A549 (cell line): ENCODE data around the gene CD34. TPM values are rescaled to one million over a fixed set of nuclear protein-coding genes. Genes with fewer than 3 reads are reported as not detected.
"Not testable (repeated sequence)": the region's sequence is repeated elsewhere in the genome, so short reads cannot be mapped to it uniquely, and the experiment has no call there.

Experiments used
- ATAC-seq, 2 experiments: fragments of 200-7000 bp in 1 of 2; fragments of >200 bp in 1 of 2; cut with Nextera tagmentation in 1 of 2; cut with Tn5 transposase in 1 of 2; 3 replicates each; pipeline versions ENCODE4 v1.8.0 to v1.9.1; 2018 to 2020; ENCODE audit warnings: mild to moderate bottlenecking in 1 of 2, moderate library complexity in 1 of 2
- CTCF ChIA-PET: fragments of 300-600 bp; sonication (Branson Sonifier 250); formaldehyde crosslinking; extraction: SDS; loops from one replicate; lab custom pipeline; 2021; ENCODE audit warnings: antibody characterized with exemption, inconsistent platforms; lab: Yijun Ruan, JAX
- POLR2A ChIA-PET: fragments of 350-600 bp; formaldehyde crosslinking; extraction: SDS; loops from one replicate; lab custom pipeline; 2021; ENCODE audit warnings: antibody characterized with exemption, inconsistent platforms; lab: Yijun Ruan, JAX
- DNase-seq, 2 experiments: peaks; one replicate each; pipeline versions ENCODE4 v3.0.0 to v3.0.0-alpha.2; 2011 to 2016; ENCODE audit warnings: low read depth in 1 of 2, low spot score in 1 of 2
- FAIRE-seq: peaks from 2 replicates; lab custom pipeline; 2011; peaks lifted over from hg19 to GRCh38; lab: Jason Lieb, UNC
- H3K27ac ChIP-seq, 2 experiments: fragments of >200 bp; sonication (Bioruptor Twin); formaldehyde crosslinking; 3 replicates each; pipeline ENCODE4 v1.5.1; 2016 to 2017
- H3K4me1 ChIP-seq: fragments of >200 bp; sonication (Bioruptor Twin); formaldehyde crosslinking; 3 replicates; pipeline ENCODE4 v1.6.1; 2016
- H3K4me2 ChIP-seq: fragments of >200 bp; sonication (Bioruptor Twin); formaldehyde crosslinking; 3 replicates; pipeline ENCODE4 v1.6.1; 2016
- H3K4me3 ChIP-seq: fragments of >200 bp; sonication (Bioruptor Twin); formaldehyde crosslinking; 3 replicates; pipeline ENCODE4 v1.5.1; 2016
- H3K9me3 ChIP-seq: fragments of >200 bp; sonication (Bioruptor Twin); formaldehyde crosslinking; 3 replicates; pipeline ENCODE4 v1.6.1; 2016
- CBX2 ChIP-seq: fragments of 200-600 bp; sonication (generic); IDR thresholded peaks from 2 replicates; pipeline ENCODE4 v1.6.1; 2016; ENCODE audit warnings: low read depth, mild to moderate bottlenecking, borderline replicate concordance
- CEBPB ChIP-seq, 2 experiments: fragments of >200 bp in 1 of 2; sonication (Bioruptor Twin) in 1 of 2; formaldehyde crosslinking in 1 of 2; IDR thresholded peaks; 2 replicates each; pipeline ENCODE4 v1.6.1; 2012 to 2016
- CHD4 ChIP-seq: fragments of 200-600 bp; sonication (generic); IDR thresholded peaks from 2 replicates; pipeline ENCODE4 v1.6.1; 2016; ENCODE audit warnings: antibody characterized with exemption, mild to moderate bottlenecking, borderline replicate concordance
- EHF ChIP-seq: fragments of 250-450 bp; sonication (Bioruptor Pico); IDR thresholded peaks from 2 replicates; pipeline ENCODE4 v1.5.0; 2020; ENCODE audit warnings: mild to moderate bottlenecking
- EHMT2 ChIP-seq: fragments of 200-600 bp; sonication (generic); IDR thresholded peaks from 2 replicates; pipeline ENCODE4 v1.6.1; 2016; ENCODE audit warnings: antibody characterized with exemption, low read depth, mild to moderate bottlenecking, moderate library complexity
- EP300 ChIP-seq, 2 experiments: fragments of >200 bp; sonication (Bioruptor Twin); formaldehyde crosslinking; IDR thresholded peaks; 2 replicates in 1 of 2; 3 replicates in 1 of 2; pipeline ENCODE4 v1.6.1; 2016 to 2017
- FOSB ChIP-seq: fragments of 250-450 bp; sonication (Bioruptor Pico); IDR thresholded peaks from 2 replicates; pipeline ENCODE4 v1.5.0; 2020; ENCODE audit warnings: mild to moderate bottlenecking, moderate library complexity
- FOSL2 ChIP-seq, 2 experiments: fragments of 450-650 bp in 1 of 2; fragments of >200 bp in 1 of 2; sonication (Bioruptor Twin) in 1 of 2; formaldehyde crosslinking; IDR thresholded peaks; 2 replicates each; pipeline versions ENCODE4 v1.5.0 to v1.6.1; 2016 to 2020; ENCODE audit warnings: mild to moderate bottlenecking in 1 of 2, moderate library complexity in 1 of 2
- HDAC2 ChIP-seq: fragments of 200-600 bp; sonication (generic); IDR thresholded peaks from 2 replicates; pipeline ENCODE4 v1.6.1; 2016
- HOXA7 ChIP-seq: fragments of 250-450 bp; sonication (Bioruptor Pico); IDR thresholded peaks from 2 replicates; pipeline ENCODE4 v1.5.0; 2020; ENCODE audit warnings: mild to moderate bottlenecking, moderate library complexity
- HOXB13 ChIP-seq: fragments of 250-450 bp; sonication (Bioruptor Pico); IDR thresholded peaks from 2 replicates; pipeline ENCODE4 v1.5.0; 2020; ENCODE audit warnings: low read depth, mild to moderate bottlenecking, moderate library complexity
- HOXB5 ChIP-seq: fragments of 250-450 bp; sonication (Bioruptor Pico); IDR thresholded peaks from 2 replicates; pipeline ENCODE4 v1.5.0; 2020; ENCODE audit warnings: mild to moderate bottlenecking, moderate library complexity
- JUNB ChIP-seq: fragments of >200 bp; sonication (Bioruptor Twin); formaldehyde crosslinking; IDR thresholded peaks from 2 replicates; pipeline ENCODE4 v1.6.1; 2016
- KDM5A ChIP-seq: fragments of 200-600 bp; sonication (generic); IDR thresholded peaks from 2 replicates; pipeline ENCODE4 v1.6.1; 2016; ENCODE audit warnings: antibody characterized with exemption, mild to moderate bottlenecking
- MYC ChIP-seq: IDR thresholded peaks from 2 replicates; pipeline ENCODE4 v1.6.1; 2012; ENCODE audit warnings: mild to moderate bottlenecking, inconsistent platforms, low read length, improper control_type of control experiment, borderline replicate concordance
- NFE2L2 ChIP-seq: fragments of 150-350 bp; conservative IDR thresholded peaks from 2 replicates; pipeline ENCODE4 v1.6.1; 2014; ENCODE audit warnings: low read length
- NPAS2 ChIP-seq: fragments of 250-450 bp; sonication (Bioruptor Pico); IDR thresholded peaks from 2 replicates; pipeline ENCODE4 v1.8.0; 2022; ENCODE audit warnings: mild to moderate bottlenecking, moderate library complexity, borderline replicate concordance
- NR3C1 ChIP-seq: fragments of >200 bp; sonication (Bioruptor Twin); formaldehyde crosslinking; IDR thresholded peaks from 3 replicates; pipeline ENCODE4 v1.6.1; 2017
- PHF8 ChIP-seq: fragments of 200-600 bp; sonication (generic); IDR thresholded peaks from 2 replicates; pipeline ENCODE4 v1.6.1; 2016; ENCODE audit warnings: low read depth, mild to moderate bottlenecking, antibody characterized with exemption, moderate library complexity, borderline replicate concordance
- POLR2A ChIP-seq: IDR thresholded peaks from 2 replicates; pipeline ENCODE4 v1.6.1; 2012; ENCODE audit warnings: mild to moderate bottlenecking, low read length
- POLR2AphosphoS2 ChIP-seq: conservative IDR thresholded peaks from 2 replicates; pipeline ENCODE4 v1.6.1; 2012; ENCODE audit warnings: low read length, improper control_type of control experiment, inconsistent platforms
- RAD21 ChIP-seq, 2 experiments: fragments of >200 bp in 1 of 2; sonication (Bioruptor Twin) in 1 of 2; formaldehyde crosslinking in 1 of 2; IDR thresholded peaks in 1 of 2; conservative IDR thresholded peaks in 1 of 2; 2 replicates in 1 of 2; 3 replicates in 1 of 2; pipeline ENCODE4 v1.6.1; 2012 to 2018; ENCODE audit warnings: inconsistent platforms in 1 of 2
- RFX5 ChIP-seq: fragments of 450-650 bp; IDR thresholded peaks from 2 replicates; pipeline ENCODE4 v1.7.1; 2014; ENCODE audit warnings: antibody characterized with exemption, mild to moderate bottlenecking, moderate library complexity
- TFCP2L1 ChIP-seq: fragments of 250-450 bp; sonication (Bioruptor Pico); IDR thresholded peaks from 2 replicates; pipeline ENCODE4 v1.5.0; 2021; ENCODE audit warnings: mild to moderate bottlenecking
- ZC3H11A ChIP-seq: fragments of 450-650 bp; IDR thresholded peaks from 2 replicates; pipeline ENCODE4 v1.6.1; 2014; ENCODE audit warnings: antibody characterized with exemption, mild to moderate bottlenecking
- ZFP36 ChIP-seq: fragments of 450-650 bp; IDR thresholded peaks from 2 replicates; pipeline ENCODE4 v1.6.1; 2014; ENCODE audit warnings: borderline replicate concordance; ENCODE audit not compliant: partially characterized antibody
- ZNF302 ChIP-seq: fragments of 250-450 bp; sonication (Bioruptor Pico); IDR thresholded peaks from 2 replicates; pipeline ENCODE4 v1.9.0; 2021; ENCODE audit warnings: inconsistent platforms, mild to moderate bottlenecking, moderate library complexity
- ZSCAN20 ChIP-seq: fragments of 250-450 bp; sonication (Bioruptor Pico); IDR thresholded peaks from 2 replicates; pipeline ENCODE4 v1.8.0; 2022; ENCODE audit warnings: mild to moderate bottlenecking, moderate library complexity
- WGBS: methylation state at CpG from one replicate; pipeline ENCODE4 v1.1.6; 2017; ENCODE audit errors: missing lambda C conversion rate; 5-methylcytosine and 5-hydroxymethylcytosine counted together
- polyA plus RNA-seq, 4 experiments: library from polyadenylated mRNA; depleted of rRNA in 3 of 4; stranded (reverse); fragments of >200 nt; fragmentation: RNase III in 1 of 4; extraction: RNeasy Plus Mini Kit Qiagen cat#74134 plus additional on column Dnase treatment in 1 of 4; gene quantifications; 2 replicates in 3 of 4; 3 replicates in 1 of 4; pipeline ENCODE4 v1.2.3, GENCODE V29; 2011 to 2017
- TF ChIP-seq, protein P1 (sequence below): fragments of >200 bp; sonication (Bioruptor Twin); formaldehyde crosslinking; IDR thresholded peaks from 2 replicates; pipeline ENCODE4 v1.6.1; 2016
- TF ChIP-seq, protein P2 (sequence below): IDR thresholded peaks from 2 replicates; pipeline ENCODE4 v1.6.1; 2012; ENCODE audit warnings: low read depth, borderline replicate concordance
- TF ChIP-seq, protein P3 (sequence below): IDR thresholded peaks from 2 replicates; pipeline ENCODE4 v1.6.1; 2012

Gene CD34
- polyA plus RNA-seq, 2 of the 4 experiments (the other 2 are of a cell fraction) = 0.05 TPM; not detected in 1

DNA sequence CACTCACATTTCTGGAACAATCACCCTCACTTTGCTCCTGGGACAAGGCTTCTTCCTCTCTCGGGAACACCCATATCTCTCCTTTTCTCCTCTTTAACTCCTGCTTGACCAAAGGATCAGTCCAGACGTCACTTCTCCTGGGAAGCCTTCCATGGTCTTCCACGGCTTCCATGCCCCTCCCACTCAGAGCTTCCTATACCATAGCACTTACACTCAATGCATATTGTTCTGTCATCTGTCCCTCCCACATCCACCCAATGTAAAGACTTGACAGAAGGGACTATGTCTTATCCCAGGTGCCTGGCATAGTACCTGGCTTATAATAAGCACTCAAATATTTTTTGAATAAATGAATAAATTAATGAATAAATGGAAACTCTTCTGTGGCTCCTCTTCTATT is 28.2 kb downstream of the CD34 start:
- POLR2A ChIA-PET = no interaction called here
- ATAC-seq (no peak), DNase-seq (no peak), FAIRE-seq (no peak)
- CTCF ChIA-PET = interaction anchor here (0.7 to 7.3 kb wide), 7 partner anchors 9 to 362 kb away, joined by 3 to 112 read pairs (median 6); partner anchors contain the start of gene PLXNA2
- Histone ChIP-seq H3K27ac (no peak overlapping the region), H3K9me3 (no peaks in the 10 kb centered on the region), H3K4me1 (no peaks in the 10 kb centered on the region), H3K4me3 (no peak overlapping the region), H3K4me2 (no peak overlapping the region)
- WGBS = 17% methylated on average over 3 of the region's 3 CpGs
- TF ChIP-seq NPAS2 (CRISPR knock-in tag) (no peak), ZFP36 (no peak), CHD4 (no peak), NFE2L2 (no peak), POLR2AphosphoS2 (no peak), EHF (no peak), HOXB13 (CRISPR knock-in tag) (no peak), TFCP2L1 (CRISPR knock-in tag) (no peak), MYC (no peak), KDM5A (no peak), EP300 (IDR thresholded peaks at IDR 0.05) (no peak), POLR2A (no peak), EHMT2 (no peak), ZSCAN20 (no peak), RFX5 (no peak), RAD21 (conservative IDR thresholded peaks at IDR 0.05 in 1 of 2, IDR thresholded peaks at IDR 0.05 in 1 of 2) (no peak), FOSB (no peak), HOXB5 (CRISPR knock-in tag) (no peak), HDAC2 (no peak)
- TF ChIP-seq, protein P1, sequence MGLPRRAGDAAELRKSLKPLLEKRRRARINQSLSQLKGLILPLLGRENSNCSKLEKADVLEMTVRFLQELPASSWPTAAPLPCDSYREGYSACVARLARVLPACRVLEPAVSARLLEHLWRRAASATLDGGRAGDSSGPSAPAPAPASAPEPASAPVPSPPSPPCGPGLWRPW = no peak

DNA sequence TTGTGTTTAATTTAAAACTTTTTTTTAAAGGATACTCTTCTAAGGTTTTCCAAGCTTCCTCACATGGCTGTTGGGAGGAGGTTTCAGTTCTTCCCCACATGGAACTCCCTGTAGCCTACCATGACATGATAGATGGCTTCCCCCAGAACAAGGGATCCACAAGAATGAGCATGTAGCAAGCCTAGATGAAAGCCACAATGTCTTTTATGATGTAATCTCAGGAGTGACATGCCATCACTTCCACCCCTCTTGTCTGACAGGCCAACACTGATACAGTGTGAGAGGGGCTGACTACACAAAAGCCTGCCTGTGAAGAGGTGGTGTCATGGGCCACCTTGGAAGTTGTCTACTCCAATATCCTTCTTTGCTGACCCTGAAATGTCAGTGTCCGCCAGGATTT is 32.0 kb downstream of the CD34 start:
- FAIRE-seq = no peak
- DNase-seq = no peak
- H3K4me3 ChIP-seq = no peak overlapping the region
- H3K4me1 ChIP-seq = no peaks in the 10 kb centered on the region
- no peak overlapping the region for H3K27ac ChIP-seq
- ChIA-PET POLR2A (no interaction called here), CTCF (interaction anchor here (1.1 kb wide), 1 partner anchor 11 kb away, joined by 3 read pairs; no protein-coding TSS in a partner anchor)
- ATAC-seq = no peak; a peak in 1 of 6 replicates
- WGBS = 86% methylated on average over 1 of the region's 1 CpG
- no peak overlapping the region for H3K4me2 ChIP-seq
- no peaks in the 10 kb centered on the region for H3K9me3 ChIP-seq
- TF ChIP-seq, protein P2, sequence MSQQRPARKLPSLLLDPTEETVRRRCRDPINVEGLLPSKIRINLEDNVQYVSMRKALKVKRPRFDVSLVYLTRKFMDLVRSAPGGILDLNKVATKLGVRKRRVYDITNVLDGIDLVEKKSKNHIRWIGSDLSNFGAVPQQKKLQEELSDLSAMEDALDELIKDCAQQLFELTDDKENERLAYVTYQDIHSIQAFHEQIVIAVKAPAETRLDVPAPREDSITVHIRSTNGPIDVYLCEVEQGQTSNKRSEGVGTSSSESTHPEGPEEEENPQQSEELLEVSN = no peak
- no peak for TF ChIP-seq ZC3H11A
- TF ChIP-seq JUNB = no peak

DNA sequence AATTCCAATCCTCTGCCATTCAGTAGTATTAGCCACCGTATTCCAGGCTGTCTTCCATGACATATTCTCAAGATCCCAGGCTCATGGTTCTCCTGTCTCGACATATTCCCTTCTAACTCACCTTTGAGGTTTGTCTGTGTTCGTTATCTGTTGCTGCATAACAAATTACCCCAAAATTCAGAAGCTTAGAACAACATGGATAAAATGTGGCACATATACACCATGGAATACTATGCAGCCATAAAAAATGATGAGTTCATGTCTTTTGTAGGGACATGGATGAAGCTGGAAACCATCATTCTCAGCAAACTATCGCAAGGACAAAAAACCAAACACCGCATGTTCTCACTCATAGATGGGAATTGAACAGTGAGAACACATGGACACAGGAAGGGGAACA is 33.0 kb downstream of the CD34 start:
- H3K9me3 ChIP-seq, H3K4me1 ChIP-seq, FAIRE-seq, H3K4me3 ChIP-seq, DNase-seq, ATAC-seq, H3K4me2 ChIP-seq, H3K27ac ChIP-seq, POLR2A ChIA-PET: not testable (repeated sequence)
- CTCF ChIA-PET = interaction anchor here (0.6 to 1.1 kb wide), 2 partner anchors 8 to 10 kb away, joined by 3 read pairs; no protein-coding TSS in a partner anchor
- 51% methylated on average over 5 of the region's 5 CpGs for WGBS

DNA sequence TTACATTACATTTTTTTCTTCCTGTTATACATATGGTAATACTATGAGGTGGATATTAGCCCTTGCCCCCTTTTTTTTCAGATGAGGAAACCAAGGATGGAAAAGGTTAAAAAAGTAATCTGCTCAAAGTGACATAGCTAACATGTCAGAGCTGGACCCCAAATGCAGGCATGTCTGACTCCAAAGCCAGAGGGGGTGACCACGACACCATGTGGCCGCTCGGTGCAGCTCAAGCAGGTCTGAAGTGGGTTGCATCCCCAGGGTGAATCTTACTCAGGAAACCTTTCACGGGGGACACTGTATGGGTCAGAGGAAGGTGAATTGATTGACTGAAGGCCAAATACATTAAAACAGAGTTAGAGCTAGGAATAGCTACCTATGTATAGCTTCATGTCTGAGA is 34.8 kb downstream of the CD34 start:
- POLR2A ChIA-PET = interaction anchor here (0.7 kb wide), 1 partner anchor 87 kb away, joined by 3 read pairs; no protein-coding TSS in a partner anchor
- no peak for TF ChIP-seq CBX2
- no peak for TF ChIP-seq ZFP36
- TF ChIP-seq FOSB = no peak
- no peak for TF ChIP-seq NR3C1
- TF ChIP-seq, protein P2 = no peak
- TF ChIP-seq RAD21 (conservative IDR thresholded peaks at IDR 0.05 in 1 of 2, IDR thresholded peaks at IDR 0.05 in 1 of 2) = peak; percentile 29 to 41; a peak in 4 of 5 replicates
- no peak for TF ChIP-seq FOSL2 (IDR thresholded peaks at IDR 0.05)
- no peak for TF ChIP-seq FOSL2 (CRISPR knock-in tag; IDR thresholded peaks at IDR 0.05)
- TF ChIP-seq MYC = no peak
- no peak for TF ChIP-seq ZNF302 (CRISPR knock-in tag)
- TF ChIP-seq HOXA7 (CRISPR knock-in tag) = no peak
- TF ChIP-seq, protein P3, sequence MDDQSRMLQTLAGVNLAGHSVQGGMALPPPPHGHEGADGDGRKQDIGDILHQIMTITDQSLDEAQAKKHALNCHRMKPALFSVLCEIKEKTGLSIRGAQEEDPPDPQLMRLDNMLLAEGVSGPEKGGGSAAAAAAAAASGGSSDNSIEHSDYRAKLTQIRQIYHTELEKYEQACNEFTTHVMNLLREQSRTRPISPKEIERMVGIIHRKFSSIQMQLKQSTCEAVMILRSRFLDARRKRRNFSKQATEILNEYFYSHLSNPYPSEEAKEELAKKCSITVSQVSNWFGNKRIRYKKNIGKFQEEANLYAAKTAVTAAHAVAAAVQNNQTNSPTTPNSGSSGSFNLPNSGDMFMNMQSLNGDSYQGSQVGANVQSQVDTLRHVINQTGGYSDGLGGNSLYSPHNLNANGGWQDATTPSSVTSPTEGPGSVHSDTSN = no peak
- TF ChIP-seq PHF8 = no peak
- no peak for TF ChIP-seq CEBPB (IDR thresholded peaks at IDR 0.05)

More for the DNA sequence above, 34.8 kb downstream of the CD34 start:
- peak; percentile 56 to 89; a peak in 3 of 6 replicates for ATAC-seq
- Histone ChIP-seq H3K4me3 (no peak overlapping the region), H3K9me3 (no peaks in the 10 kb centered on the region), H3K4me2 (no peak overlapping the region), H3K4me1 (no peaks in the 10 kb centered on the region), H3K27ac (no peak overlapping the region)
- DNase-seq = no peak
- FAIRE-seq = no peak
- CTCF ChIA-PET = interaction anchor here (0.9 to 15.8 kb wide), 11 partner anchors 8 to 146 kb away, joined by 3 to 260 read pairs (median 4); no protein-coding TSS in a partner anchor
- 24% methylated on average over 4 of the region's 4 CpGs for WGBS
